Measurements from ENCODE around the gene SLF2.
A peak's percentile ranks its signal among the peaks of the same experiment; 100 is the strongest.

SLF2 gene

DNA sequence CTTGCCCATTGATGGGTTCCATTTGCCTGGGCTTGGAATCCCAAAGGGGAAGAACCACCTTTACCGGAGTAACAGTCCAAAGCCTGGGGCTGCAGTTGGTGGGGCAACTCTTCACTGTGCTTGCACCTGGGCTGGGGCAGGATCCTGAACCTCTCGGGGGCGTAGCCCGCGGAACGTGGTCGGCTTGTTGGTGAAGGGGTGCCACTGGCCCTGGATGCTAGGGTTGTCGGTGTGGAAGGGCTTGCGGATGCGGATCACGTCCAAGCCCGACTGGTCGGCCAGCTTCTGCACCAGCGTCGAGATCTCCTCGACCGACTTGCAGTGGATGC is 73.8 kb downstream of the SLF2 start:
- Histone ChIP-seq H3K9ac (peak overlapping the region; percentile 82; the same call in 1 of the 2 replicates), H3K4me1 (ENCODE audit: low read depth, poor library complexity, severe bottlenecking) (peaks cover 26% of the 10 kb centered on the region), H3K4me3 (IDR thresholded peaks at IDR 0.05; ENCODE audit: insufficient read depth, low read depth, low read length) (peak overlapping the region; percentile 29), H4K20me1 (ENCODE audit: insufficient read depth) (no peaks in the 10 kb centered on the region), H3K4me2 (peak overlapping the region; percentile 93), H3K27me3 (ENCODE audit: insufficient read depth, low read depth) (no peaks in the 10 kb centered on the region), H2AFZ (ENCODE audit: low read depth) (peak overlapping the region; percentile 94), H3K36me3 (ENCODE audit: insufficient read depth) (peaks cover 5% of the 10 kb centered on the region; the same call in 1 of the 2 replicates), H3K79me2 (ENCODE audit: insufficient read depth, low read depth) (peaks cover 36% of the 10 kb centered on the region), H3K27ac (no peak overlapping the region)
- TF ChIP-seq, protein P1, sequence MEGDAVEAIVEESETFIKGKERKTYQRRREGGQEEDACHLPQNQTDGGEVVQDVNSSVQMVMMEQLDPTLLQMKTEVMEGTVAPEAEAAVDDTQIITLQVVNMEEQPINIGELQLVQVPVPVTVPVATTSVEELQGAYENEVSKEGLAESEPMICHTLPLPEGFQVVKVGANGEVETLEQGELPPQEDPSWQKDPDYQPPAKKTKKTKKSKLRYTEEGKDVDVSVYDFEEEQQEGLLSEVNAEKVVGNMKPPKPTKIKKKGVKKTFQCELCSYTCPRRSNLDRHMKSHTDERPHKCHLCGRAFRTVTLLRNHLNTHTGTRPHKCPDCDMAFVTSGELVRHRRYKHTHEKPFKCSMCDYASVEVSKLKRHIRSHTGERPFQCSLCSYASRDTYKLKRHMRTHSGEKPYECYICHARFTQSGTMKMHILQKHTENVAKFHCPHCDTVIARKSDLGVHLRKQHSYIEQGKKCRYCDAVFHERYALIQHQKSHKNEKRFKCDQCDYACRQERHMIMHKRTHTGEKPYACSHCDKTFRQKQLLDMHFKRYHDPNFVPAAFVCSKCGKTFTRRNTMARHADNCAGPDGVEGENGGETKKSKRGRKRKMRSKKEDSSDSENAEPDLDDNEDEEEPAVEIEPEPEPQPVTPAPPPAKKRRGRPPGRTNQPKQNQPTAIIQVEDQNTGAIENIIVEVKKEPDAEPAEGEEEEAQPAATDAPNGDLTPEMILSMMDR (conservative IDR thresholded peaks at IDR 0.05; ENCODE audit: low read depth, low read length) = no peak

DNA sequence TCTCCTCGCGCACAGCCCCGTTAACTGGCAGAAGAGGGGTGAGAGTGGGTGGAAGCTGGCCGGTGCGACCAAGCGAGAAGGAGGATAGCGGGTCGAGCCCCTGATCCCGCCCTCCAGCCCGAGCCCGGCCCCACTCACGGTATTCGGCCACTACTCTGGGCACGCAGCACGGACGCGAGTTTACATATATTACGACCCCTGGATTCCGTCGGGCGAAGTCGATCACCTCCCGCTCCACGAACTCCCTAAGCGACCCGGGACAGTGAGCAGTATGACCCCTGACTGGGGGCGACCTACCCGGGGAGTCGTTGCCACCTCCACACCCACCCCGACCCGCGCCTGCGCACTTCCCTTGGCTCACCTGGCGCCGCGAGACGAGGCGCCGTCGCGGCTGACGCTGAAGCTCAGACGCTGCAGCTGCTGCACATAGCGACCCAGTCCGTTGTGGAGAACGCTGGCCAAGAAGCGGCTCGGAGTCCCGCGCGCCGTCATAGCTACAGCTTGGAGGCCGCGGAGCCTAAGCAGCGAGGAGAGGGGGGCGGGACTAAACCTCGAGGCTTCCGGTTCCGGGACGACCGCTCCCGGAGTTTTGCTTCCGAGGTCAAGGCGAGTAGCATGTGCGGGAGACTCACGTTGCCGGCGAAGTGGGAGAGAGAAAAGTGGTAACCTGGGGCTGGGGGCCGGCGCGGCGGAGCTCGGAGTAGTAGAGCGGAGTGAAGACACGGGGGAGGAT is 74.4 kb downstream of the SLF2 start, which contains the start of the genes MRPL43 and TWNK:
TSS of gene MRPL43 (minus strand) at position 546 of the 733 bp plus-strand sequence. CDS start at position 492, 54 bp downstream.
TSS of gene TWNK (plus strand) at position 592 of the 733 bp plus-strand sequence. CDS start 668 bp downstream, outside the sequence.
- H4K20me1 ChIP-seq (ENCODE audit: insufficient read depth) = no peaks in the 10 kb centered on the region
- peaks cover 26% of the 10 kb centered on the region for H3K4me1 ChIP-seq (ENCODE audit: low read depth, poor library complexity, severe bottlenecking)
- H3K4me3 ChIP-seq (IDR thresholded peaks at IDR 0.05; ENCODE audit: insufficient read depth, low read depth, low read length) = peak within 1 kb of the TSS; percentile 29
- peaks cover 5% of the 10 kb centered on the region; the same call in 1 of the 2 replicates for H3K36me3 ChIP-seq (ENCODE audit: insufficient read depth)
- peak within 1 kb of the TSS; percentile 93 for H3K4me2 ChIP-seq
- H2AFZ ChIP-seq (ENCODE audit: low read depth) = peak within 1 kb of the TSS; percentile 94
- TF ChIP-seq, protein P1 (conservative IDR thresholded peaks at IDR 0.05; ENCODE audit: low read depth, low read length) = no peak
- no peaks in the 10 kb centered on the region for H3K27me3 ChIP-seq (ENCODE audit: insufficient read depth, low read depth)
- peak within 1 kb of the TSS; percentile 49 for H3K27ac ChIP-seq
- H3K79me2 ChIP-seq (ENCODE audit: insufficient read depth, low read depth) = peaks cover 36% of the 10 kb centered on the region
- peak within 1 kb of the TSS; percentile 82 for H3K9ac ChIP-seq

DNA sequence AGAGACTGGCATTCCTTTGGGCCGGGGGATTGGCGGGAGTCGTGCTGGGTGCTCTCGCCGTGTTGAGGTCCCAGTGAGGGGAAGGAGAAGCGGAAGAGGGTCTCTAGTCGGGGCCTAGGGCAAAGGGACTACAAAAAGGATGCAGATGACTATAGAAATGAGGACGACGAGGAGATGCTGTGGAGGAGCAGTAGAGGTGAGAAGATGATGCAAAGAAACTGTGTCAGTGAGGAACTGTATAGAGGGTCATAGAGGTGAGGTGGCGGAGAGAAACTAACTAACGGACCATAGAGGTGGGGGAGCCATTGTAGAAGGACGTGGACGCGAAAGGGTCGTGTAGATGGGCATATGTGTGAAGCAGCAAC is 74.9 kb downstream of the SLF2 start:
- Histone ChIP-seq H3K36me3 (ENCODE audit: insufficient read depth) (peaks cover 5% of the 10 kb centered on the region; the same call in 1 of the 2 replicates), H2AFZ (ENCODE audit: low read depth) (peak overlapping the region; percentile 94)

DNA sequence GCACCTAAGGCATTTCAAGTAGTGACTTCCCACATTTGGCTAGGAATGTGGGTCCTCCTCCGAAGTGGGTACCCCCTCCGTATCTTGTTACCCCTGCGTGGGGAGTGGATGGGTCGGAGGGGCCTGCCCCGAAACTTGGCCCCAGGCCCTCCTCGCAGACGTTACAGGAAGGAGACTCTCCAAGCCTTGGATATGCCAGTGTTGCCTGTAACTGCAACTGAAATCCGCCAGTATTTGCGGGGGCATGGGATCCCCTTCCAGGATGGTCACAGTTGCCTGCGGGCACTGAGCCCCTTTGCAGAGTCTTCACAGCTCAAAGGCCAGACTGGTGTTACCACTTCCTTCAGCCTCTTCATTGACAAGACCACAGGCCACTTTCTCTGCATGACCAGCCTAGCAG is 75.4 kb downstream of the SLF2 start:
- Histone ChIP-seq H3K27ac (0 out of 2 replicates have a peak overlapping the region, but pooled peaks have one; percentile 49), H3K27me3 (ENCODE audit: insufficient read depth, low read depth) (no peaks in the 10 kb centered on the region), H3K36me3 (ENCODE audit: insufficient read depth) (peaks cover 5% of the 10 kb centered on the region; the same call in 1 of the 2 replicates), H4K20me1 (ENCODE audit: insufficient read depth) (no peaks in the 10 kb centered on the region), H3K4me3 (IDR thresholded peaks at IDR 0.05; ENCODE audit: insufficient read depth, low read depth, low read length) (no peak overlapping the region), H2AFZ (ENCODE audit: low read depth) (peak overlapping the region; percentile 94; the same call in 1 of the 2 replicates), H3K4me1 (ENCODE audit: low read depth, poor library complexity, severe bottlenecking) (peaks cover 26% of the 10 kb centered on the region), H3K79me2 (ENCODE audit: insufficient read depth, low read depth) (peaks cover 36% of the 10 kb centered on the region), H3K4me2 (peak overlapping the region; percentile 93), H3K9ac (peak overlapping the region; percentile 82; the same call in 1 of the 2 replicates)
- TF ChIP-seq, protein P1 (conservative IDR thresholded peaks at IDR 0.05; ENCODE audit: low read depth, low read length) = no peak

More for the DNA sequence above, 74.9 kb downstream of the SLF2 start:
- Histone ChIP-seq H3K4me1 (ENCODE audit: low read depth, poor library complexity, severe bottlenecking) (peaks cover 26% of the 10 kb centered on the region), H4K20me1 (ENCODE audit: insufficient read depth) (no peaks in the 10 kb centered on the region), H3K4me2 (peak overlapping the region; percentile 93), H3K79me2 (ENCODE audit: insufficient read depth, low read depth) (peaks cover 36% of the 10 kb centered on the region), H3K4me3 (IDR thresholded peaks at IDR 0.05; ENCODE audit: insufficient read depth, low read depth, low read length) (peak overlapping the region; percentile 29), H3K9ac (peak overlapping the region; percentile 82), H3K27me3 (ENCODE audit: insufficient read depth, low read depth) (no peaks in the 10 kb centered on the region), H3K27ac (peak overlapping the region; percentile 49)
- TF ChIP-seq, protein P1 (conservative IDR thresholded peaks at IDR 0.05; ENCODE audit: low read depth, low read length) = no peak
